Prostate gland (tissue), 2 donors: ENCODE measurements around the gene CDK14. TPM values are rescaled to one million over a fixed set of nuclear protein-coding genes. Genes with fewer than 3 reads are reported as not detected.

Source experiments
- DNase-seq: peaks from one replicate; pipeline ENCODE4 v3.0.0-alpha.2; 2019; ENCODE audit warnings: low spot score
- H3K27ac ChIP-seq, 2 donors: fragments of 200-600 bp; sonication (generic); 2 replicates each; pipeline ENCODE4 v1.5.1; 2017 to 2019
- H3K27me3 ChIP-seq: fragments of 200-600 bp; sonication (generic); replicated peaks from 2 replicates; pipeline ENCODE4 v1.5.1; 2019; ENCODE audit not compliant: insufficient read depth
- H3K36me3 ChIP-seq, 2 donors: fragments of 200-600 bp; sonication (generic); 1 replicate in 1 of 2; 2 replicates in 1 of 2; pipeline versions ENCODE4 v1.5.1 to v1.8.1; 2017 to 2019
- H3K4me1 ChIP-seq: fragments of 200-600 bp; sonication (generic); replicated peaks from 2 replicates; pipeline ENCODE4 v1.5.1; 2019
- H3K4me3 ChIP-seq, 2 donors: fragments of 200-600 bp; sonication (generic); 2 replicates each; pipeline ENCODE4 v1.5.1; 2017 to 2019
- H3K9me3 ChIP-seq: fragments of 200-600 bp; sonication (generic); 2 replicates; pipeline ENCODE4 v1.5.1; 2017
- CTCF ChIP-seq, 4 experiments: fragments of 200-600 bp in 2 of 4; fragments of 450-650 bp in 2 of 4; sonication (generic) in 2 of 4; IDR thresholded peaks; 1 replicate in 3 of 4; 2 replicates in 1 of 4; pipeline ENCODE4 v1.5.1; 2016 to 2019; ENCODE audit warnings: antibody characterized with exemption in 4 of 4, mild to moderate bottlenecking in 2 of 4, moderate library complexity in 2 of 4
- POLR2A ChIP-seq: fragments of 450-650 bp; IDR thresholded peaks from one replicate; pipeline ENCODE4 v1.6.1; 2016; ENCODE audit warnings: antibody characterized with exemption, mild to moderate bottlenecking
- POLR2AphosphoS5 ChIP-seq: sonication (generic); formaldehyde crosslinking; IDR thresholded peaks from one replicate; pipeline ENCODE4 v1.6.1; 2017; ENCODE audit warnings: antibody characterized with exemption
- WGBS: methylation state at CpG from one replicate; pipeline ENCODE4 v1.1.5; 2018; 5-methylcytosine and 5-hydroxymethylcytosine counted together
- intact Hi-C: fragments of 100-400 bp; cut with DNase I; formaldehyde crosslinking; loops from one replicate; pipeline ENCODE4 v1.14.2; 2022
- total RNA-seq, 2 donors: library from RNA; depleted of rRNA; stranded (reverse); fragments of >200 nt; gene quantifications; one replicate each; pipeline ENCODE4 v1.1.0, GENCODE V29; 2016

CDK14 gene
- total RNA-seq, 2 donors from 2014 or later: 13.7 to 20.7 TPM

GRCh38 chr7:90586091-90586490 lies 10.0 kb upstream of the CDK14 start:
- Histone ChIP-seq H3K4me3 (no peak overlapping the region), H3K9me3 (no peaks in the 10 kb centered on the region), H3K27ac (no peak overlapping the region), H3K4me1 (no peaks in the 10 kb centered on the region), H3K36me3 (no peaks in the 10 kb centered on the region), H3K27me3 (no peaks in the 10 kb centered on the region)
- WGBS: 78% methylated on average over 1 of the region's 1 CpG
- no peak for DNase-seq
- no peak for TF ChIP-seq CTCF (IDR thresholded peaks at IDR 0.05)
- no peak for TF ChIP-seq POLR2AphosphoS5
- no peak for TF ChIP-seq POLR2A
- intact Hi-C loops: no loop called here

GRCh38 chr7:90587766-90588165 lies 8.4 kb upstream of the CDK14 start:
- Histone ChIP-seq H3K36me3 (no peaks in the 10 kb centered on the region), H3K4me1 (no peaks in the 10 kb centered on the region), H3K27ac (no peak overlapping the region), H3K9me3 (no peaks in the 10 kb centered on the region), H3K4me3 (no peak overlapping the region), H3K27me3 (no peaks in the 10 kb centered on the region)
- no peak for DNase-seq
- intact Hi-C loops: no loop called here
- TF ChIP-seq POLR2A: no peak
- TF ChIP-seq POLR2AphosphoS5: no peak
- TF ChIP-seq CTCF (IDR thresholded peaks at IDR 0.05): no peak
- 80% methylated on average over 2 of the region's 2 CpGs for WGBS

DNA sequence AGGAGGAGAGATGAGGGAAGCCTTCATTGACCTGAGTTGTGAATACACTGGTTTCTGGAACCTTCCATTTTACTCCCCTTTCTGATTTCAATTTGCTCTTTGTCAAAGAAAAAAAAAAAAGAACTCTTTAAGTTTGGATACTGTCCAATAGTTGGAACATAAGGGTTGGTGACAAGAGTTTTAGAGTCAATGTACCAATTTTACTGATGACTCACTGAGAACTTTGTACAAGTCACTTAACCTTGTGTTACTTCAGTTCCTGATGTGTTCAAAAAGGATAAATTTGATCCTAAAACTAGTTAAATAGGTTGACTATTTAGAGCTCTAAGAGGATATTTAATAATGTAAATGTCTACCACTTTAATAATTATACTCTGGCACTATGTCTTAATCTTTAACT lies 4.1 kb upstream of the CDK14 start:
- H3K36me3 ChIP-seq: no peaks in the 10 kb centered on the region
- intact Hi-C loops: loop anchor here (10.0 kb wide), 1 partner anchor 137 kb away; no protein-coding TSS in a partner anchor
- DNase-seq: no peak
- H3K27ac ChIP-seq: no peak overlapping the region
- H3K4me1 ChIP-seq: no peaks in the 10 kb centered on the region
- no peak for TF ChIP-seq POLR2A
- no peak for TF ChIP-seq POLR2AphosphoS5
- TF ChIP-seq CTCF (IDR thresholded peaks at IDR 0.05): no peak
- no peaks in the 10 kb centered on the region for H3K27me3 ChIP-seq
- no peak overlapping the region for H3K4me3 ChIP-seq
- no peaks in the 10 kb centered on the region for H3K9me3 ChIP-seq

DNA sequence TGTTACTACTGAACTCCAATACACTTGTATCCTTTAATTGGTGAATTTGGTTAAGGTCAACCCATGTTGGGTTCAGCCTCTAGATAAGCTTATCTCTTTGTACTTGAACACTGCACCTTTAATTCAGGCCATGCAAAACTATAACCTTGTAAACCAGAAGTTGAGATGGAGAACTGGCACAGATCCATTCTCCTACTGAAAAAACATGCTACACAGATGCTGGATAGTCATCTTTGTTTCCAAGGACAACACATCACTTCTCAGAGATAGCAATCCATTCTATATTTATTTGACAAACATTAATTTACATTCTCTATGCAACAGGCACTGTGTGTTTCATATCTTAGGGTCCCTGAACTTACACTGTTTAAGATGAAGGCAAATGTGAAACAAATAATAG lies 2.9 kb upstream of the CDK14 start:
- Histone ChIP-seq H3K27me3 (no peaks in the 10 kb centered on the region), H3K9me3 (no peaks in the 10 kb centered on the region), H3K4me3 (no peak overlapping the region), H3K36me3 (no peaks in the 10 kb centered on the region), H3K4me1 (no peaks in the 10 kb centered on the region), H3K27ac (no peak overlapping the region)
- intact Hi-C loops: loop anchor here (10.0 kb wide), 1 partner anchor 138 kb away; no protein-coding TSS in a partner anchor
- DNase-seq: no peak
- TF ChIP-seq POLR2A (no peak), CTCF (IDR thresholded peaks at IDR 0.05) (no peak), POLR2AphosphoS5 (no peak)

- H3K36me3 ChIP-seq: no peaks in the 10 kb centered on the region
- intact Hi-C loops: loop anchor here (5.0 to 10.0 kb wide), 2 partner anchors 140 to 437 kb away; no protein-coding TSS in a partner anchor
- H3K4me3 ChIP-seq: peak overlapping the region in 1 of 2 donors; percentile 79
- H3K9me3 ChIP-seq: no peaks in the 10 kb centered on the region
- no peak for DNase-seq
- H3K4me1 ChIP-seq: no peaks in the 10 kb centered on the region
- H3K27ac ChIP-seq: peak overlapping the region in 1 of 2 donors; percentile 84
- no peaks in the 10 kb centered on the region for H3K27me3 ChIP-seq
- TF ChIP-seq POLR2A (no peak), POLR2AphosphoS5 (no peak), CTCF (IDR thresholded peaks at IDR 0.05) (no peak)
- 34% methylated on average over 11 of the region's 11 CpGs for WGBS
Observed at GRCh38 chr7:90594751-90595317, 1.3 kb upstream of the CDK14 start.
